ENCODE data around the gene WDR5B. TPM values are rescaled to one million over a fixed set of nuclear protein-coding genes. Genes with fewer than 3 reads are reported as not detected.

The WDR5B gene
- total and polyA plus RNA-seq, 2 of the 4 experiments (the other 2 are of a cell fraction): 3.1 to 5.6 TPM

GRCh38 chr3:122427857-122428471, 12.1 kb upstream of the WDR5B start:
- Histone ChIP-seq H3K4me3 (ENCODE audit: insufficient read depth, low read depth, low read length) (no peak overlapping the region), H2BK15ac (ENCODE audit: low read depth, low read length) (no peak overlapping the region), H3K9ac (ENCODE audit: low read depth, low read length) (no peak overlapping the region), H3K36me3 (ENCODE audit: control insufficient read depth, insufficient read depth, low read length) (peaks cover 25% of the 10 kb centered on the region), H2AFZ (replicated peaks; ENCODE audit: low read length, poor library complexity) (no peak overlapping the region), H3K23ac (ENCODE audit: low read depth, low read length) (no peak overlapping the region), H3K14ac (replicated peaks; ENCODE audit: low read depth, low read length) (no peak overlapping the region), H3K27ac (ENCODE audit: insufficient read depth, low read length) (no peak overlapping the region), H3K79me1 (ENCODE audit: low read depth in 1 of 2, low read length in 2 of 2) (peaks cover 5 to 11% of the 10 kb centered on the region in 2 experiments; a peak in 2 of 4 replicates), H2AK5ac (ENCODE audit: low read depth, low read length) (no peak overlapping the region), H4K5ac (ENCODE audit: low read depth, low read length) (no peak overlapping the region), H2BK120ac (ENCODE audit: low read depth, low read length) (no peak overlapping the region), H3K4me2 (ENCODE audit: low read depth, low read length) (no peak overlapping the region), H2BK20ac (ENCODE audit: low read depth, low read length) (no peak overlapping the region), H4K8ac (ENCODE audit: low read depth in 2 of 2, low read length in 2 of 2) (no peak overlapping the region), H2AK9ac (replicated peaks; ENCODE audit: low read depth, low read length, poor library complexity) (no peak overlapping the region), H3K56ac (ENCODE audit: extremely low read depth, insufficient read depth, low read length) (no peak overlapping the region), H3K9me3 (ENCODE audit: control insufficient read depth, insufficient read depth, low read length) (no peaks in the 10 kb centered on the region), H4K91ac (ENCODE audit: insufficient read depth, low read depth, low read length) (no peak overlapping the region), H3K18ac (ENCODE audit: low read depth, low read length) (no peak overlapping the region), H3K27me3 (ENCODE audit: control insufficient read depth, insufficient read depth, low read length) (no peaks in the 10 kb centered on the region), H3K9me1 (ENCODE audit: insufficient read depth, low read length) (no peaks in the 10 kb centered on the region), H3K4ac (ENCODE audit: low read depth, low read length) (no peak overlapping the region), H4K20me1 (ENCODE audit: insufficient read depth, low read length) (no peaks in the 10 kb centered on the region), H2BK5ac (ENCODE audit: low read depth, low read length, poor library complexity, severe bottlenecking) (no peak overlapping the region), H3K4me1 (ENCODE audit: control insufficient read depth, insufficient read depth, low read length) (no peaks in the 10 kb centered on the region)
- DNase-seq: no peak
- dilution Hi-C loops (cut with HindIII; ENCODE audit: low sequenced_read_pairs, unreplicated experiment) (no loop called here), intact Hi-C loops (cut with micrococcal nuclease) (no loop called here), in situ Hi-C loops (cut with MboI; ENCODE audit: low sequenced_read_pairs) (no loop called here)
- CTCF ChIA-PET: interaction anchor here (0.7 kb wide), 1 partner anchor 15 kb away, joined by 3 read pairs; no protein-coding TSS in a partner anchor
- ATAC-seq (ENCODE audit: low read depth): no peak
- no CpG with 5 or more reads among the region's 2 CpGs for WGBS, 2 experiments (ENCODE audit: extremely low coverage in 2 of 2, insufficient read length in 1 of 2)
- POLR2A ChIA-PET (ENCODE audit: unreplicated experiment): no interaction called here
- no TSS peak for BruUV-seq (replicated peaks)
- TF ChIP-seq FOS (IDR thresholded peaks at IDR 0.05; ENCODE audit: low read depth, low read length) (no peak), RCOR1 (IDR thresholded peaks at IDR 0.05; ENCODE audit: insufficient replicate concordance, low read length) (no peak), POLR2A (IDR thresholded peaks at IDR 0.05; ENCODE audit: low read depth, low read length) (no peak), ELK1 (IDR thresholded peaks at IDR 0.05; ENCODE audit: borderline replicate concordance, low read depth, low read length) (no peak), CHD1 (IDR thresholded peaks at IDR 0.05; ENCODE audit: low read depth, low read length) (no peak), SMC3 (IDR thresholded peaks at IDR 0.05; ENCODE audit: low read depth, low read length) (no peak), MXI1 (IDR thresholded peaks at IDR 0.05; ENCODE audit: borderline replicate concordance, low read depth, low read length) (no peak), CTCF (conservative IDR thresholded peaks at IDR 0.05; ENCODE audit: low read depth, low read length) (no peak), RFX5 (IDR thresholded peaks at IDR 0.05; ENCODE audit: low read depth, low read length) (no peak), CEBPB (IDR thresholded peaks at IDR 0.05; ENCODE audit: low read depth, low read length) (no peak)
- TF ChIP-seq, protein P1, sequence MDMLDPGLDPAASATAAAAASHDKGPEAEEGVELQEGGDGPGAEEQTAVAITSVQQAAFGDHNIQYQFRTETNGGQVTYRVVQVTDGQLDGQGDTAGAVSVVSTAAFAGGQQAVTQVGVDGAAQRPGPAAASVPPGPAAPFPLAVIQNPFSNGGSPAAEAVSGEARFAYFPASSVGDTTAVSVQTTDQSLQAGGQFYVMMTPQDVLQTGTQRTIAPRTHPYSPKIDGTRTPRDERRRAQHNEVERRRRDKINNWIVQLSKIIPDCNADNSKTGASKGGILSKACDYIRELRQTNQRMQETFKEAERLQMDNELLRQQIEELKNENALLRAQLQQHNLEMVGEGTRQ (IDR thresholded peaks at IDR 0.05; ENCODE audit: low read depth, low read length): no peak
